ENCODE measurements around the gene QSOX2.

GRCh38 chr9:136228107-136228875 lies 17.3 kb downstream of the QSOX2 start:
- TF ChIP-seq, protein P1, sequence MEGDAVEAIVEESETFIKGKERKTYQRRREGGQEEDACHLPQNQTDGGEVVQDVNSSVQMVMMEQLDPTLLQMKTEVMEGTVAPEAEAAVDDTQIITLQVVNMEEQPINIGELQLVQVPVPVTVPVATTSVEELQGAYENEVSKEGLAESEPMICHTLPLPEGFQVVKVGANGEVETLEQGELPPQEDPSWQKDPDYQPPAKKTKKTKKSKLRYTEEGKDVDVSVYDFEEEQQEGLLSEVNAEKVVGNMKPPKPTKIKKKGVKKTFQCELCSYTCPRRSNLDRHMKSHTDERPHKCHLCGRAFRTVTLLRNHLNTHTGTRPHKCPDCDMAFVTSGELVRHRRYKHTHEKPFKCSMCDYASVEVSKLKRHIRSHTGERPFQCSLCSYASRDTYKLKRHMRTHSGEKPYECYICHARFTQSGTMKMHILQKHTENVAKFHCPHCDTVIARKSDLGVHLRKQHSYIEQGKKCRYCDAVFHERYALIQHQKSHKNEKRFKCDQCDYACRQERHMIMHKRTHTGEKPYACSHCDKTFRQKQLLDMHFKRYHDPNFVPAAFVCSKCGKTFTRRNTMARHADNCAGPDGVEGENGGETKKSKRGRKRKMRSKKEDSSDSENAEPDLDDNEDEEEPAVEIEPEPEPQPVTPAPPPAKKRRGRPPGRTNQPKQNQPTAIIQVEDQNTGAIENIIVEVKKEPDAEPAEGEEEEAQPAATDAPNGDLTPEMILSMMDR (IDR thresholded peaks at IDR 0.05) = no peak
- no peak for TF ChIP-seq POLR2A (IDR thresholded peaks at IDR 0.05)

All from stomach (tissue), 4 donors.